K562 (cell line): ENCODE data around the gene ZNF284. TPM values are rescaled to one million over a fixed set of nuclear protein-coding genes. Genes with fewer than 3 reads are reported as not detected.

Source experiments
- ATF7 ChIP-seq: fragments of 450-650 bp; IDR thresholded peaks from 2 replicates; pipeline ENCODE4 v1.7.1; 2014; ENCODE audit warnings: mild to moderate bottlenecking, moderate library complexity
- CREB1 ChIP-seq, 2 experiments: sonication (generic) in 1 of 2; formaldehyde crosslinking in 1 of 2; IDR thresholded peaks; 2 replicates each; pipeline versions ENCODE4 v1.6.1 to v1.8.0; 2012 to 2022; ENCODE audit warnings: inconsistent platforms in 1 of 2, mild to moderate bottlenecking in 1 of 2, missing genetic modification reagents in 1 of 2, moderate library complexity in 1 of 2
- HDAC6 ChIP-seq: IDR thresholded peaks from 2 replicates; pipeline ENCODE4 v1.6.1; 2012; ENCODE audit warnings: low read depth, mild to moderate bottlenecking, control low read depth, inconsistent platforms, low read length, moderate library complexity
- HNRNPL ChIP-seq: fragments of 200-400 bp; formaldehyde crosslinking; IDR thresholded peaks from 2 replicates; pipeline ENCODE4 v1.6.1; 2017; ENCODE audit warnings: low read depth, mild to moderate bottlenecking, low read length
- NCOA2 ChIP-seq, 2 experiments: fragments of 450-650 bp; IDR thresholded peaks; 2 replicates each; pipeline ENCODE4 v1.6.1; 2018; ENCODE audit warnings: mild to moderate bottlenecking in 2 of 2, moderate library complexity in 1 of 2; ENCODE audit not compliant: partially characterized antibody in 2 of 2
- NRF1 ChIP-seq, 2 experiments: fragments of 450-650 bp; IDR thresholded peaks in 1 of 2; conservative IDR thresholded peaks in 1 of 2; 2 replicates each; pipeline ENCODE4 v1.6.1; 2014; ENCODE audit warnings: mild to moderate bottlenecking in 2 of 2
- POU5F1 ChIP-seq: fragments of 150-350 bp; IDR thresholded peaks from 2 replicates; pipeline ENCODE4 v1.6.1; 2014; ENCODE audit warnings: borderline replicate concordance, low read length, low read depth, mild to moderate bottlenecking; ENCODE audit not compliant: partially characterized antibody
- RBBP5 ChIP-seq: fragments of 200-600 bp; sonication (generic); IDR thresholded peaks from 2 replicates; pipeline ENCODE4 v1.6.1; 2012; ENCODE audit warnings: borderline replicate concordance, mild to moderate bottlenecking, low read length, control low read depth, inconsistent platforms; ENCODE audit not compliant: insufficient read depth, poor library complexity, severe bottlenecking
- RHOXF2B ChIP-seq: fragments of 250-450 bp; sonication (Bioruptor Pico); conservative IDR thresholded peaks from 2 replicates; pipeline ENCODE4 v1.5.1; 2021
- STAT5B ChIP-seq: fragments of 250-450 bp; sonication (Bioruptor Pico); IDR thresholded peaks from 2 replicates; pipeline ENCODE4 v1.8.0; 2021; ENCODE audit warnings: mild to moderate bottlenecking, inconsistent platforms
- ZNF143 ChIP-seq: sonication (generic); formaldehyde crosslinking; IDR thresholded peaks from 2 replicates; pipeline ENCODE4 v1.9.0; 2022; ENCODE audit warnings: mild to moderate bottlenecking, missing genetic modification reagents
- ZNF24 ChIP-seq: fragments of 450-650 bp; IDR thresholded peaks from 2 replicates; pipeline ENCODE4 v1.6.1; 2016
- ZNF561 ChIP-seq: fragments of 450-650 bp; formaldehyde crosslinking; conservative IDR thresholded peaks from 2 replicates; pipeline ENCODE4 v1.4.0; 2020; ENCODE audit warnings: mild to moderate bottlenecking, moderate library complexity
- ZNF584 ChIP-seq: fragments of 200-800 bp; sonication (Bioruptor generic); IDR thresholded peaks from 2 replicates; pipeline ENCODE4 v1.6.1; 2016; ENCODE audit warnings: low read depth, mild to moderate bottlenecking, missing genetic modification characterization, missing compliant biosample characterization
- polyA plus RNA-seq, 8 experiments: library from polyadenylated mRNA; depleted of rRNA in 4 of 8; stranded (reverse) in 5 of 8; unstranded in 3 of 8; fragments of >200 nt; fragmentation: Nextera tagmentation in 2 of 8; fragmentation: Illumina TruSeq in 1 of 8; extraction: Ambion mirVana in 2 of 8; extraction: Trizol in 1 of 8; gene quantifications; 2 replicates each; pipeline versions ENCODE4 v1.2.1 to v1.2.3, GENCODE V29; 2011 to 2014; ENCODE audit warnings: inconsistent platforms in 1 of 8, missing spikeins in 1 of 8
- total RNA-seq, 7 experiments: library from RNA; depleted of rRNA in 6 of 7; stranded (reverse); fragments of >200 nt in 6 of 7; fragmentation: Illumina TruSeq in 2 of 7; extraction: Trizol in 2 of 7; gene quantifications; 2 replicates each; pipeline versions ENCODE4 v1.2.1 to v1.2.3, GENCODE V29; 2011 to 2021; ENCODE audit warnings: low replicate concordance in 1 of 7
- TF ChIP-seq, protein P1 (sequence below): fragments of 450-650 bp; IDR thresholded peaks from 2 replicates; pipeline ENCODE4 v1.6.1; 2016; ENCODE audit warnings: low read depth
- TF ChIP-seq, protein P2 (sequence below): sonication (generic); formaldehyde crosslinking; IDR thresholded peaks from 2 replicates; pipeline ENCODE4 v1.8.1; 2022; ENCODE audit warnings: missing genetic modification reagents
- TF ChIP-seq, protein P3 (sequence below): fragments of 450-650 bp; IDR thresholded peaks from 2 replicates; pipeline ENCODE4 v1.6.1; 2016; ENCODE audit warnings: missing biosample characterization, missing genetic modification characterization

The ZNF284 gene
- total and polyA plus RNA-seq, 9 of the 15 experiments (the other 6 are each of a cell fraction or from before 2014, with no cell fraction given) = 0.07 to 0.24 (median 0.20) TPM

DNA sequence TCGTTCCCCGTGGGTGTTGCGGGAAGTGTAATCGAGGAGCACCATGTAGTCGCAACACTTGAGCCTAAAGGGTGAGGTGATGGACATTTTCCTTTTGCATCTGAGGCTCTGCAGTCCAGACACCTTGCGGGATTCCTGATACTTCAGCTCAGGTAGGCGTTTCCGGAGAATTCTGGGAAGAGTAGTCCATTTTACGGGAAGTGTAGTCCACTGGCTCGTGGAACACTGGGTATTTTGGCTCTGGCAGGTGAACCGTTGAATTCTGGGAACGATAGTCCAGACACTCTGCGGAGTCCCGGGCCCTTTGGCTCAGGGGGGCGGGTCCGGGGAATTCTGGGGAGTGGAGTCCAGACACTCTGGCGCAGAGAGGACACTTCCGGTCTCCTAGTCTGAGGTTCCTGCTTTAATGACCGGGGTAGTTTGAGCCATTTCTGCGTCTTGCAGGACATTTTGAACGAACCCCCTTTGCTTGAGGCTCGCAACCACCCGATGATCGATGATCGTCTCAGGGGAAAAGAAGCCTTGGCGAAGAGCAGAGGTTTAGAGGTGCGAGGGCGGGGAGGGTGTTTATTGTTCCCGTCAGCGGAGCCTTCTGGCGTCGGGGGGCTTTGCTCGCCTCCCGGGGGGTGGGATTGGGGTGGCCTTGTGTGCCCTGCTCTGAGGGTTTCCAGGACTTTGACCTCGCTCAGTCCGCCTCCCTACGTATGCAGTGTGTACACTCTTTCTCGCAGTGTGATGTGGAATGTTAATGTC is 20.1 kb upstream of the ZNF284 start, which contains the start of gene ZNF223 (continued):
- TF ChIP-seq, protein P1, sequence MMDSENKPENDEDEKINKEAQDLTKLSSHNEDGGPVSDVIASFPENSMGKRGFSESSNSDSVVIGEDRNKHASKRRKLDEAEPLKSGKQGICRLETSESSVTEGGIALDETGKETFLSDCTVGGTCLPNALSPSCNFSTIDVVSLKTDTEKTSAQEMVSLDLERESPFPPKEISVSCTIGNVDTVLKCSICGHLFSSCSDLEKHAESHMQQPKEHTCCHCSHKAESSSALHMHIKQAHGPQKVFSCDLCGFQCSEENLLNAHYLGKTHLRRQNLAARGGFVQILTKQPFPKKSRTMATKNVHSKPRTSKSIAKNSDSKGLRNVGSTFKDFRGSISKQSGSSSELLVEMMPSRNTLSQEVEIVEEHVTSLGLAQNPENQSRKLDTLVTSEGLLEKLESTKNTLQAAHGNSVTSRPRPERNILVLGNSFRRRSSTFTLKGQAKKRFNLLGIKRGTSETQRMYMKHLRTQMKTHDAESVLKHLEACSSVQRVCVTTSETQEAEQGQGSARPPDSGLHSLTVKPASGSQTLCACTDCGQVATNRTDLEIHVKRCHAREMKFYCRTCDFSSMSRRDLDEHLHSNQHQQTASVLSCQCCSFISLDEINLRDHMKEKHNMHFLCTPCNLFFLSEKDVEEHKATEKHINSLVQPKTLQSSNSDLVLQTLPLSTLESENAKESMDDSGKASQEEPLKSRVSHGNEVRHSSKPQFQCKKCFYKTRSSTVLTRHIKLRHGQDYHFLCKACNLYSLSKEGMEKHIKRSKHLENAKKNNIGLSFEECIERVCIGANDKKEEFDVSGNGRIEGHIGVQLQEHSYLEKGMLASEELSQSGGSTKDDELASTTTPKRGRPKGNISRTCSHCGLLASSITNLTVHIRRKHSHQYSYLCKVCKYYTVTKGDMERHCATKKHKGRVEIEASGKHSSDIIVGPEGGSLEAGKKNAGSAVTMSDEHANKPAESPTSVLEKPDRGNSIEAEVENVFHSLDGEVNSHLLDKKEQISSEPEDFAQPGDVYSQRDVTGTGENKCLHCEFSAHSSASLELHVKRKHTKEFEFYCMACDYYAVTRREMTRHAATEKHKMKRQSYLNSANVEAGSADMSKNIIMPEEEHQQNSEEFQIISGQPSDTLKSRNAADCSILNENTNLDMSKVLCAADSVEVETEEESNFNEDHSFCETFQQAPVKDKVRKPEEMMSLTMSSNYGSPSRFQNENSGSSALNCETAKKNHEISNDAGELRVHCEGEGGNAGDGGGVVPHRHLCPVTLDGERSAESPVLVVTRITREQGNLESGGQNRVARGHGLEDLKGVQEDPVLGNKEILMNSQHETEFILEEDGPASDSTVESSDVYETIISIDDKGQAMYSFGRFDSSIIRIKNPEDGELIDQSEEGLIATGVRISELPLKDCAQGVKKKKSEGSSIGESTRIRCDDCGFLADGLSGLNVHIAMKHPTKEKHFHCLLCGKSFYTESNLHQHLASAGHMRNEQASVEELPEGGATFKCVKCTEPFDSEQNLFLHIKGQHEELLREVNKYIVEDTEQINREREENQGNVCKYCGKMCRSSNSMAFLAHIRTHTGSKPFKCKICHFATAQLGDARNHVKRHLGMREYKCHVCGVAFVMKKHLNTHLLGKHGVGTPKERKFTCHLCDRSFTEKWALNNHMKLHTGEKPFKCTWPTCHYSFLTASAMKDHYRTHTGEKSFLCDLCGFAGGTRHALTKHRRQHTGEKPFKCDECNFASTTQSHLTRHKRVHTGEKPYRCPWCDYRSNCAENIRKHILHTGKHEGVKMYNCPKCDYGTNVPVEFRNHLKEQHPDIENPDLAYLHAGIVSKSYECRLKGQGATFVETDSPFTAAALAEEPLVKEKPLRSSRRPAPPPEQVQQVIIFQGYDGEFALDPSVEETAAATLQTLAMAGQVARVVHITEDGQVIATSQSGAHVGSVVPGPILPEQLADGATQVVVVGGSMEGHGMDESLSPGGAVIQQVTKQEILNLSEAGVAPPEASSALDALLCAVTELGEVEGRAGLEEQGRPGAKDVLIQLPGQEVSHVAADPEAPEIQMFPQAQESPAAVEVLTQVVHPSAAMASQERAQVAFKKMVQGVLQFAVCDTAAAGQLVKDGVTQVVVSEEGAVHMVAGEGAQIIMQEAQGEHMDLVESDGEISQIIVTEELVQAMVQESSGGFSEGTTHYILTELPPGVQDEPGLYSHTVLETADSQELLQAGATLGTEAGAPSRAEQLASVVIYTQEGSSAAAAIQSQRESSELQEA = no peak
- peak; percentile 53; the same call in 1 of the 2 replicates for TF ChIP-seq ZNF584
- no peak; the same call in 1 of the 2 replicates for TF ChIP-seq ATF7
- TF ChIP-seq NCOA2 (IDR thresholded peaks at IDR 0.05; ENCODE audit: partially characterized antibody in 2 of 2) = no peak
- TF ChIP-seq STAT5B (CRISPR knock-in tag) = no peak
- no peak for TF ChIP-seq RHOXF2B (CRISPR knock-in tag)
- no peak for TF ChIP-seq RBBP5
- TF ChIP-seq NRF1 (conservative IDR thresholded peaks at IDR 0.05 in 1 of 2, IDR thresholded peaks at IDR 0.05 in 1 of 2) = peak; percentile 22 to 30; a peak in 1 of 4 replicates
- no peak for TF ChIP-seq ZNF24
- TF ChIP-seq ZNF143 (CRISPR knock-in tag) = peak; percentile 69; the same call in 1 of the 2 replicates
- TF ChIP-seq, protein P2, sequence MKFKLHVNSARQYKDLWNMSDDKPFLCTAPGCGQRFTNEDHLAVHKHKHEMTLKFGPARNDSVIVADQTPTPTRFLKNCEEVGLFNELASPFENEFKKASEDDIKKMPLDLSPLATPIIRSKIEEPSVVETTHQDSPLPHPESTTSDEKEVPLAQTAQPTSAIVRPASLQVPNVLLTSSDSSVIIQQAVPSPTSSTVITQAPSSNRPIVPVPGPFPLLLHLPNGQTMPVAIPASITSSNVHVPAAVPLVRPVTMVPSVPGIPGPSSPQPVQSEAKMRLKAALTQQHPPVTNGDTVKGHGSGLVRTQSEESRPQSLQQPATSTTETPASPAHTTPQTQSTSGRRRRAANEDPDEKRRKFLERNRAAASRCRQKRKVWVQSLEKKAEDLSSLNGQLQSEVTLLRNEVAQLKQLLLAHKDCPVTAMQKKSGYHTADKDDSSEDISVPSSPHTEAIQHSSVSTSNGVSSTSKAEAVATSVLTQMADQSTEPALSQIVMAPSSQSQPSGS (CRISPR knock-in tag) = no peak
- TF ChIP-seq POU5F1 = no peak
- TF ChIP-seq, protein P3, sequence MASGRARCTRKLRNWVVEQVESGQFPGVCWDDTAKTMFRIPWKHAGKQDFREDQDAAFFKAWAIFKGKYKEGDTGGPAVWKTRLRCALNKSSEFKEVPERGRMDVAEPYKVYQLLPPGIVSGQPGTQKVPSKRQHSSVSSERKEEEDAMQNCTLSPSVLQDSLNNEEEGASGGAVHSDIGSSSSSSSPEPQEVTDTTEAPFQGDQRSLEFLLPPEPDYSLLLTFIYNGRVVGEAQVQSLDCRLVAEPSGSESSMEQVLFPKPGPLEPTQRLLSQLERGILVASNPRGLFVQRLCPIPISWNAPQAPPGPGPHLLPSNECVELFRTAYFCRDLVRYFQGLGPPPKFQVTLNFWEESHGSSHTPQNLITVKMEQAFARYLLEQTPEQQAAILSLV = no peak; the same call in 1 of the 2 replicates
- no peak for TF ChIP-seq HDAC6
- TF ChIP-seq ZNF561 (CRISPR knock-in tag) = no peak
- TF ChIP-seq CREB1 (IDR thresholded peaks at IDR 0.05) = no peak
- TF ChIP-seq CREB1 (CRISPR knock-in tag; IDR thresholded peaks at IDR 0.05) = no peak
- TF ChIP-seq HNRNPL = no peak
